ENCODE data around the gene GPR101. TPM values are rescaled to one million over a fixed set of nuclear protein-coding genes. Genes with fewer than 3 reads are reported as not detected.

The GPR101 gene
- total RNA-seq, 2 donors from 2014 or later: not detected

- Histone ChIP-seq H3K36me3 (ENCODE audit: control insufficient read depth, insufficient read depth, low read length) (no peaks in the 10 kb centered on the region), H3K27ac (ENCODE audit: low read depth, low read length) (no peak overlapping the region), H3K9ac (ENCODE audit: extremely low read depth, low read length, poor library complexity, severe bottlenecking) (no peak overlapping the region), H3K4me3 (ENCODE audit: low read length) (no peak overlapping the region), H3K27me3 (ENCODE audit: control insufficient read depth, insufficient read depth, low read length, poor library complexity, severe bottlenecking) (peaks cover 49% of the 10 kb centered on the region), H3K4me1 (ENCODE audit: control insufficient read depth, insufficient read depth, low read length) (no peaks in the 10 kb centered on the region), H3K9me3 (ENCODE audit: control insufficient read depth, low read length) (no peaks in the 10 kb centered on the region)
- TF ChIP-seq, protein P1, sequence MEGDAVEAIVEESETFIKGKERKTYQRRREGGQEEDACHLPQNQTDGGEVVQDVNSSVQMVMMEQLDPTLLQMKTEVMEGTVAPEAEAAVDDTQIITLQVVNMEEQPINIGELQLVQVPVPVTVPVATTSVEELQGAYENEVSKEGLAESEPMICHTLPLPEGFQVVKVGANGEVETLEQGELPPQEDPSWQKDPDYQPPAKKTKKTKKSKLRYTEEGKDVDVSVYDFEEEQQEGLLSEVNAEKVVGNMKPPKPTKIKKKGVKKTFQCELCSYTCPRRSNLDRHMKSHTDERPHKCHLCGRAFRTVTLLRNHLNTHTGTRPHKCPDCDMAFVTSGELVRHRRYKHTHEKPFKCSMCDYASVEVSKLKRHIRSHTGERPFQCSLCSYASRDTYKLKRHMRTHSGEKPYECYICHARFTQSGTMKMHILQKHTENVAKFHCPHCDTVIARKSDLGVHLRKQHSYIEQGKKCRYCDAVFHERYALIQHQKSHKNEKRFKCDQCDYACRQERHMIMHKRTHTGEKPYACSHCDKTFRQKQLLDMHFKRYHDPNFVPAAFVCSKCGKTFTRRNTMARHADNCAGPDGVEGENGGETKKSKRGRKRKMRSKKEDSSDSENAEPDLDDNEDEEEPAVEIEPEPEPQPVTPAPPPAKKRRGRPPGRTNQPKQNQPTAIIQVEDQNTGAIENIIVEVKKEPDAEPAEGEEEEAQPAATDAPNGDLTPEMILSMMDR (conservative IDR thresholded peaks at IDR 0.05): no peak
- Mint-ChIP-seq H3K27me3 (ENCODE audit: insufficient read depth) (peaks cover 46% of the 10 kb centered on the region), H3K36me3 (ENCODE audit: low read depth) (no peaks in the 10 kb centered on the region), H3K9me3 (peaks cover 63% of the 10 kb centered on the region), H3K27ac (no peak overlapping the region), H3K4me1 (no peaks in the 10 kb centered on the region), H3K4me3 (no peak overlapping the region)
- 94% methylated on average over 11 of the region's 14 CpGs; no CpG with 5 or more reads in 1 of the 2 experiments for WGBS, 2 experiments (ENCODE audit: insufficient coverage in 1 of 2, insufficient read length in 1 of 2)
- no peak for DNase-seq
Measured at GRCh38 chrX:137040113-137040794, 6.5 kb upstream of the GPR101 start.

GRCh38 chrX:137034508-137034872, 695 bp upstream of the GPR101 start:
- peaks cover 12% of the 10 kb centered on the region for H3K4me1 Mint-ChIP-seq
- H3K4me3 Mint-ChIP-seq: peak overlapping the region; percentile 32
- H3K36me3 ChIP-seq (ENCODE audit: control insufficient read depth, insufficient read depth, low read length): no peaks in the 10 kb centered on the region
- no peak overlapping the region for H3K9ac ChIP-seq (ENCODE audit: extremely low read depth, low read length, poor library complexity, severe bottlenecking)
- TF ChIP-seq, protein P1 (conservative IDR thresholded peaks at IDR 0.05): no peak
- H3K36me3 Mint-ChIP-seq (ENCODE audit: low read depth): no peaks in the 10 kb centered on the region
- H3K4me1 ChIP-seq (ENCODE audit: control insufficient read depth, insufficient read depth, low read length): no peaks in the 10 kb centered on the region
- no peak for DNase-seq
- no peaks in the 10 kb centered on the region for H3K9me3 ChIP-seq (ENCODE audit: control insufficient read depth, low read length)
- H3K27ac Mint-ChIP-seq: no peak overlapping the region
- peaks cover 64% of the 10 kb centered on the region for H3K9me3 Mint-ChIP-seq
- 5% methylated on average over 2 of the region's 3 CpGs; no CpG with 5 or more reads in 1 of the 2 experiments for WGBS, 2 experiments (ENCODE audit: insufficient coverage in 1 of 2, insufficient read length in 1 of 2)
- H3K27ac ChIP-seq (ENCODE audit: low read depth, low read length): no peak overlapping the region
- peaks cover 94% of the 10 kb centered on the region for H3K27me3 ChIP-seq (ENCODE audit: control insufficient read depth, insufficient read depth, low read length, poor library complexity, severe bottlenecking)
- H3K4me3 ChIP-seq (ENCODE audit: low read length): peak overlapping the region; percentile 62
- H3K27me3 Mint-ChIP-seq (ENCODE audit: insufficient read depth): peaks cover 48% of the 10 kb centered on the region

GRCh38 chrX:137032841-137033773, 688 bp downstream of the GPR101 start:
- no peak overlapping the region for H3K4me3 ChIP-seq (ENCODE audit: low read length)
- Mint-ChIP-seq H3K9me3 (peaks cover 63% of the 10 kb centered on the region), H3K4me1 (peaks cover 12% of the 10 kb centered on the region), H3K4me3 (no peak overlapping the region), H3K36me3 (ENCODE audit: low read depth) (no peaks in the 10 kb centered on the region), H3K27ac (no peak overlapping the region), H3K27me3 (ENCODE audit: insufficient read depth) (peaks cover 41% of the 10 kb centered on the region)
- no peak for DNase-seq
- H3K4me1 ChIP-seq (ENCODE audit: control insufficient read depth, insufficient read depth, low read length): no peaks in the 10 kb centered on the region
- H3K36me3 ChIP-seq (ENCODE audit: control insufficient read depth, insufficient read depth, low read length): no peaks in the 10 kb centered on the region
- H3K9me3 ChIP-seq (ENCODE audit: control insufficient read depth, low read length): no peaks in the 10 kb centered on the region
- TF ChIP-seq, protein P1 (conservative IDR thresholded peaks at IDR 0.05): no peak
- no peak overlapping the region for H3K27ac ChIP-seq (ENCODE audit: low read depth, low read length)
- H3K9ac ChIP-seq (ENCODE audit: extremely low read depth, low read length, poor library complexity, severe bottlenecking): no peak overlapping the region
- WGBS, 2 experiments (ENCODE audit: insufficient coverage in 1 of 2, insufficient read length in 1 of 2): 6 to 24% methylated on average over 6 to 33 of the region's 34 CpGs
- H3K27me3 ChIP-seq (ENCODE audit: control insufficient read depth, insufficient read depth, low read length, poor library complexity, severe bottlenecking): peaks cover 100% of the 10 kb centered on the region

All from endodermal cell (in vitro differentiated cells).